GM18868 (cell line): ENCODE measurements around the gene RALA.
"Not testable (repeated sequence)": the region's sequence is repeated elsewhere in the genome, so short reads cannot be mapped to it uniquely, and the experiment has no call there.

Experiments used
- ATAC-seq: cut with Tn5 transposase; IDR thresholded peaks from one replicate; pipeline ENCODE4 v1.9.1; 2021; ENCODE audit warnings: mild to moderate bottlenecking, moderate library complexity; ENCODE audit not compliant: unreplicated experiment

The RALA gene

DNA sequence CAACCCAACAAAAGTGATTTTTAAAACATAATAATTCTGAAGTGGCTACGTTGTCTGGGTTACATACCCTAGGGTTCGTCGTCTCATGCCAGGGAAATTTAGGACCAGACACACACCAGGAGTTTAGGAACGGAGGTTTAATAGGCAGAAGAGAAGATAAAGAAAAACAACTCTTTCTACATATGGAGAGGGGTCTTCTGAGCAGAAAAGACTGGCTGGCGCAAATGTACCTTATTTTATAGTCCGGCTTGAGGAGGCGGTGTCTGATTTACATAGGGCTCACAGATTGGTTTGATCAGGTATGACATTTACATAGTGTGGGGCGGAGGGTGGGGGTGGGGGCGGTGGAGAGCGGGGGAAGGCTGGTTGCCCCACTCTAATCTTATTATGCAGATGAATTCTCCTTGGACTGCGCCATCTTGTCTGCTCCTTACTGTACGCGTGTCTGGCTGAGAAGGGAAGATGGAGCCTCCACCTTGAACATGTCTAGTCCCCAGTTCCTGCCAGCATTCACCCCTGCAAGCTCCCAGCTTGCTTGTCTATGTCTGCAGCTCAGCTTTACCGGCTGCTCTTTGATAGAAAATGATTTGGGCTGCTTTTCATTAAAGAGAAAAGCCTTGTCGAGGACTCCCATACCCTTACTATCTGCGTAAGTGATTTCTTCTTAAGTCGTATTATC lies 98.7 kb downstream of the RALA start:
- ATAC-seq = no peak

DNA sequence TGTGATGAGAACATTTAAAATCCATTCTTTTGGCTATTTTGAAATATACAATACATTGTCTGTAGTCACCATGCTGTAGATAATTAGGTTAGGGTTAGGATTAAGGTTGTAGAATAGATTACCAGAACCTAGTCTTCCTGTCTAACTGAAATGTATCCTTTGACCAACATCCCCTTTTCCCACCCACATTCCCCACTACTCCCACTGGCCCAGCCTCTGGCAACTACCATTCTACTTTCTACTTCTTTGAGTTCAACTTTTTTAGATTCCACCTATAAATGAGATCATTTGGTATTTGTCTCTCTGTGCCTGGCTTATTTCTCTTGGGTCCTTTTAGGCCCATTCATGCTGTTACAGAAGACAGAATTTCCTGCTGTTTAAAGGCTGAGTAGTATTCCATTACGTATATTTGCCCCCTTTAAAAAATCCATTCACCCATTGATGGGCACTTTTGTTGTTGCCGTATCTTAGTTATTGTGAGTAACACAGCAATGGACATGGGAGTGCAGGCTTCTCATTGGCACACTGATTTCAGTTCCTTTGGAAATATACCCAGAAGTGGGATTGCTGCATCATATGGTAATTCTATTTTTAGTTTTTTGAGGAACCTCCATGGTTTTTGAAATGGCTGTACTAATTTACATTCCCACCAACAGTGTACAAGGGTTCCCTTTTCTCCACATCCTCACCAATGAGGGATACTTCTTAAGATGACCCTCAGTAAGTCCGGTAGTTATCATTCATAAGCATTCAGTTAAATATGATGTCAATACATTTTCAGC lies 104.0 kb downstream of the RALA start:
- no peak for ATAC-seq

DNA sequence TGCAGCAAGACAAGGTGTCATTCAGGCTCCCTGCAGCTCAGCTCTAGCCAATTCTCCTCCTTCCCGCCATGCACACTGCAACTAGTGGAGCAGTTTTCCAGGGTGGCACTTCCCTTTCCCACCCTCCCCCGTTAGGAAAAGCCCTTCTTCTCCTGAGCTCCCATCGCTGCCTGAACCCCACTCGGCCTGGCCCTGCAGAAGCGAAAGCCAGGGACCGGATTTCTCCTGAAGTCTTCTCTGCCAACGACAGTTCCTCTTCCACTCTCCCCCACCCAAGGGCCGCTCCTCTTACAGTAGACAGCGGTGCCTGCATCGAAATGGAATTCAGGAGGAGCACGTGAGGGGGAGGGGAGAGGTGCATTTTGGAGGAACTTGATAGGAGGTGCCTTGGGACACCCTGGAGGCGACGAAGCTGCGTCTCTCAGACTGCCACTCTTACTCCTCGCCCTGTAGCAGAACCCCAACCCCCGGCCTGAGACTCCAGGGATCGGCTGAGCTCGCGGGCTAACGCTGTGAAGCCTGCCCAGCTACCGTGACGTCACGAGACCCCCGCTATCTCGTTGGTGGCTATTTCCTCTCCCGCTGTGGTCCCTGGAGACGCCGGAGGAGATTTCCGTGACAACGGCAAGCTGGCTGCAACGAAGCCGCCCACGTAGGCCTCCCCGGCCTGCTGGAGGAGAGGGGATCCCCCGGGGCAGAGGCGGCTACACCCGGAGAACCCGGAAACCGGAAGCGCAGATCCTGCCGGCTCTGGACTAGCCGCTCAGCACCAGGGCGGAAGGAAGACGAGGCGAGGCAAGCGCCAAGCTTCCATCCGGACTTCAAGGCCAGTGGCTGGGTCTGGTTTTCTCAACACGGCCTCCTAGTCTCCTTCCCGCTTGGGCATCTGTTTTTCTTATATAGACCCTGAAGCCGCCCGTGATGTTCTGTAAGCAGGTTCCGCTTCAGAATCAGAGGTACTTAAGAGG lies 109.7 kb downstream of the RALA start:
- ATAC-seq = peak; percentile 91

DNA sequence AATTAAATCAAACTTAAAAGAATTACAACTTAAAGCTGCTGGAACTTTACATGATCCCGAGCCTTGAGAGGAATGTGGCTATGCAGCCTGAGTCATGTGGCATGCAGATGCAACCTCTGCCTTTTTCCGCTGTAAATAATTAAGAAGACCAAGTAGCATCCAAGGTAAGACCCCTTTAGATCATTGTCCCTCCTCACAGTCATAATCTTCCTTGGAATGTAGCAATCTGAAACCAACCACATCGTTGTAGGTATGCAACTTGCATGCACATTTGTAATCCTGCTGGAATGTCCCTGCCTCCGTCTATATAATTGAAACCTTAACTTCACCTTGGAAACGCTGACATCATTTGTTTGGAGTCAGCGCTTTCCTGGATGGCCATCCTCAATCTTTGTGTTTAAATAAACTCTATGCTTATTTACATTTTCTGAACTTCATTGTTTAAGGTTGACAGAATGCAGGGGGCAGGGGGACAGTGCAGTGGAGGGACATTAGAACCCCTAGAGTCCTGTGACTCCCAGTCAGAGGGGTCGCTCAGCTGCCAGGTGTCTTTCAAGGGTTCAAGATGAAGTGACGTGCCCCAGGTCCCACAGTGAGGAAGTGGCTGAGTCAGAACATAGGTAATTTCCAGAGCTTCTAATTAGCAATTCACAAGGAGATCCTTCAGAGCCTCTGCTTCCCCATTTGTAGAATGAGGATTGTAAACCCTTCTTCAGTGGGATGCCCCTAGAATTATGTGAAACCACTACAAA lies 110.7 kb downstream of the RALA start:
- peak; percentile 15 for ATAC-seq

DNA sequence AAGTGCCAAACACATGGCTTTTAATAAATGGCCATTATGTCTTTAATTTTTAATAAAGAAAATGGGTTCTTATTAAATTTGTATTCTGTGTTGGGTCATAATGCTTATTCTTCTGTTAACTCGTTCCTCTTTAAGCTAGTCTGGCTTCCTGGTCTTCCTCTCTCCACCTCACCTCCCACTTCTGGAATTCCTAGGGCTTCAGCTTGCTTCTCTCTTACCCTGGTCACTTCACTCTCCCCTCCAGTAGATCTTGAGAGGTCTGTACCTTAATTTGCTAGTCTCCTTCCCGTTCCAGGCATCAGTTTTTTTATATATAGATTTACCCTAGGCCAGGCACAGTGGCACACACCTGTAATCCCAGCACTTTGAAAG lies 111.2 kb downstream of the RALA start:
- ATAC-seq = no peak

DNA sequence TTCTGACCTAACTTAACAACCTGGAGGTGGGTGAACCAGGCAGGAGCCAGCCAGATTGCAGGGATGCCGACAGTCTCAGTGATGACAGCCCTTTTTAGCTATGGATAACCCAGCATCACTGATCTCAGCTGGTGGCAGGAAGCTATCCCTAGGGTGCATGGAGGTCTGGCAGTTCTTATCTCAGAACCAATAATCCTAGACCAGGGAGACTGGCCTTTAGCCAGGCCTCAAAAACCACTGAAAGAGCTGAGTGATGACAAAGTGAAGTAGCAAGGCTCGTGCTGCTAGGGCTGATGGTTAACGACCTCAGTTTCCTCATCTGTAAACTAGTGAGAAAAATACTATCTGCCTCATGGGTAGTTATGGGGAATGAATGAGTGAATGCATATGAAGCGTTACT lies 112.5 kb downstream of the RALA start:
- no peak for ATAC-seq

DNA sequence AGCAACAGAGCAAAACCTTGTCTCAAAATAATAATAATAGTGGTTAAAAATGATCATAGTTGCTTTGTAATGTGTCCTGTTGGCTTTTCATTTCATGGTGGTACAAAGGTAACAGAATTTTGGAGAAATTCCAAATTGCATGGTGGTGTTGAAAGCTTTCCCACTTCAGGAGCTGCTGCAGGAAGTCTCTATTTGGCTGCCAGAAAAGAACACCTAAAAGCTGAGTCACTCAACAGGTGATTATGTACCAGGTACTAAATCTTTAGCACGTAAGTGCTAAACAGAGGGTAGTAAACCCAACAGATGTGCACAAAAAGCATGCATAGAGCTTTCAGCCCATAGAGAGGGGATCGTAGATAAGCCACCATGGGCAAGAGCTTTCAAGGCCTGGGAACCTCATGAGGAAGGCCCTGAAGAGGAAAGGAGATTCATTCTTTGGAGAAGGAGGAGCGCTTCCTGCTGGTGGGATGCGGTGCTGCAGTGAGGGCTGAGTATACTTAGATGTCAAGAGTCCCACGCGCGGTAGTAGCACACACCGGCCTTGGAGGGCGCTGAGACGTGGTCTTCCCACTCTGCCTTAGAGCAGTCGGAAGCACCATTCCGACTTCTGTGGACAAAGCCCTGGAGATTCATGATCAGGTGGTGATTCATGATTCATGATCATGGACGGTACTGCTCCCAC lies 118.7 kb downstream of the RALA start:
- ATAC-seq = no peak

DNA sequence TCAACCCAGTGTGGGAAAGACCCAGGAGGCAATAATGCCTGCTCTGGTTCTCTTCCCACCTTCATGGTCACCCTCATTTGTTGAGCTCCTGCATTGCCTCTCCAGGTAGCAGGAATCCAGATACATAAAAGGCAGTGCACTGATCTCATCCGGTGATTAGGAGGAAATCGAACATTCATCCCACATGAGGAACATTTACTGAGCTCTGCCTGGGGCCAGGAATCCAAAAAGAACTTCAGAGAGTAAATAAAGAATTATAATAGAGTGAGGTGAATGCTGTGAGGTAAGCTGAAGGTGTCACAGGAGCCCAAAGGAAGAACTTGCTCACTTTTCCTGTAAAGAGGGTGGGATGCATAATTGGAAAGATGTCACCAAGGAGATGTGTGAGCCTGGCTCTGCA lies 121.2 kb downstream of the RALA start:
- ATAC-seq = no peak

DNA sequence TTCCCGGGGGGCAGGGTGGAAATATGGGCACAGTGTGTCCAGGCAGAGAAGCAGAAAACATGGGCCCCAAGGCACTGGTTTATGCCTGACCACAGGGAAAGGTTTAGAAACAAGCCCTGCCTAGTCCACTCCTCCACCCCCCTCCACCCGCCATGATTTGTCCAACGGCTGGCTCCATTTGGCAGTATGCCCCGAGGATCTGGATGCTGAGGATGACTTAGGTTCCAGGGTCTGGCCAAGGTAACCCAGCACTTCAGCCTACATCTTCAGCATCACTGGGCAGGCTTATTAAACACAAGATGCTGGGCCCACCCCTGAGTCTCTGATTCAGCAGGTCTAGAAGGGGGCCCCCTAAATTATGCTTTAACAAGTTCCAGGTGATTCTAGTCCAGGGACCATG lies 121.9 kb downstream of the RALA start:
- ATAC-seq = no peak

DNA sequence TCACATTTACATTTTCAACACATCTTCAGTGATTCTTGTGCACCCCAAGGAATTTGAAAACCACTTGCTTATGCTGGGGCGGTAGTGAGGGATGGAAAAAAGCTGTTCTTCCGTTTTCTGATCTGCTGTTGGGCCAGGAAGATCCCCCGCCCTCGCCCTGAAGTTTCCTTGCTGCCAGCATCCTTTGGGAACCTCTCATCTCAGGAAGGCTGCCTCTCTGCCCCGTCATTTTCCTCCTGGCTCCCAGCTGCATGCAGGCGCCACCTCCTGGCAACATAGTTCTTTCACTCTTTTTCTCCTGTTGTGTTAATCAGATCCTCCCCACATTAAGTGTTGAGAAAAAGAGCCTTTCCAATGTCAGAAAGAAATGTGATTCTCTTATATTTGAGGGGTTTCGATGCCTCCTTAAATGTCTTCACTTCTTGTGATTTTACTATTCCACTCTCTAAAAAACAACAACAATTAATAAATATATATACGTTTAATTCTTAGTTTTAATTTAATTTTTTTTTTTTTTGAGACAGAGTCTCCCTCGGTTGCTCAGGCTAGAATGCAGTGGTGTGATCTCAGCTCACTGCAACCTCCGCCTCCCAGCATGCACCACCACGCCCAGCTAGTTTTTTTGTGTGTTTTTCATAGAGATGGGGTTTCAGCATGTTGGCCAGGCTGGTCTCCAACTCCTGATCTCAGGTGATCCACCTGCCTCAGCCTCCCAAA lies 122.9 kb downstream of the RALA start:
- peak; percentile 48 for ATAC-seq

DNA sequence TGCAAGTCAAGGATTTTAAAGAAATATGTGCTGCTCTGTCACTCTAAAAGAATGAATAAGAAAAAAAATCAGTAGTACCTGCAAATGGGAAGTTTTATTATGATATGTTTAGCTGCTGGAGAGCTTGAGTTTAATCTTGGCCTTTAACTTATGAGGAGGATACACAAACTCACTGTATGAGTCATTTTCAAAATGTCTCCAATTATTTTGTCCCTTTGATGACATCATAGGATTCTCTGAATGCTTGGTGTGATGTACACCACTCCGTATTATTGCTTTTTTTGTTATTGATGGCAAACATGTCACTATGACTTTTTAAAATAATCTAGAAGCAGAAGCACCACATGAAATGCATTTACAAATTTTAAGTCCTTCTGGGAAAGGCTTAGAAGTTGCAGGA lies 125.8 kb downstream of the RALA start:
- peak; percentile 62 for ATAC-seq

DNA sequence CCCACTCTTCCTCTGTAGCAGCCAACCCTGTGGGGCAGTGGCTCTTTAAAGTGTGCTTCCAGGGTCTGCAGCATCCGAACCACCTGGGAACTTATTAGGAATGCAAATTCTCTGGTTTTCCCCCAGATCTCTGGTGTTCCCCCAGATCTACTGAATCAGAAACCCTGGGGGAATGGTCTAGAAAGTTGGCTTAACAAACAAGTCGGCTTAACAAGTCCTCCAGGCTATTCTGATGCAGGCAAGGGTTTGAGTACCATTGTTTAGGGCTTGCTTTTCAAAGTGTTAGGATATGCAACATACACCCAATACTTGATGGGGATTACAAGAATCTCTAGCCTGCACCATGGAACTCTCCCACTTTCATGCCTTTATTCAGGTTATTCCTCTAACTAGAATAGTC lies 126.3 kb downstream of the RALA start:
- peak; percentile 36 for ATAC-seq

DNA sequence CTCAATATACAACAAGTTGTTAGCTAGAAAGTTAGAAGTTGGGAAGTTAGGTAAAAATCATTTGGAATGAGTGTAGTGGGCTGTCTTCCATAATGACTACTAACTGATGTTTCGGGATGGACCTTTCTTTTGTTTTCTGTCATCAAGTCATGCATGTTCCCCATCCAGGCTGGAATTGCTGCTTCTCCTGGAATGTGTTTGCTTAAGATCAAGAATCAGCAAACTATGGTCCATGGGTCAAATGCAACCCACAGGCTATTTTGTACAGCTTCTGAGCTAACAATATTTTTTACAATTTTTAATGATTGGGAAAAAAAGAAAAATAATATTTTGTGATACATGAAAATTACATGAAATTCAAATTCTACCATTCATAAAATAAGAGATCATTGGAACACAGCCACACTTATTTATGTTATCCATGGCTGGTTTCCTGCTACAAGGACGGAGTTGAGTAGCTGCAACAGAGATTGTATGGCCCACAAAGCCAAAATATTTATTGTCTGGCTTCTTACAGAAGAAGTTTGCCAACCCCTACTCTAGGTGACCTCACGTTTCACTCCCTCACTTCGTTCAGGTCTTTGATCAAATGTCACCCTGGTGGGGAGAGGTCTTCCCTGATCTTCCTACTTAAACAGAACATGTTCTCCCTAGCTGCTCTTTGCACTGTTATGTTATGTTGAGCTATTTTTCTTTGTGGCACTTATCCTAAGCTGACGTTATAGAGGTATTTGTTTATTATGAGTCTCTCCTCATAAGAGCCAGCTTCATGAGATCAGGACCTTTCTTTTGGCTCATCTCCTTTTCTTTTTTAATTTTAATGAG lies 127.1 kb downstream of the RALA start:
- no peak for ATAC-seq

DNA sequence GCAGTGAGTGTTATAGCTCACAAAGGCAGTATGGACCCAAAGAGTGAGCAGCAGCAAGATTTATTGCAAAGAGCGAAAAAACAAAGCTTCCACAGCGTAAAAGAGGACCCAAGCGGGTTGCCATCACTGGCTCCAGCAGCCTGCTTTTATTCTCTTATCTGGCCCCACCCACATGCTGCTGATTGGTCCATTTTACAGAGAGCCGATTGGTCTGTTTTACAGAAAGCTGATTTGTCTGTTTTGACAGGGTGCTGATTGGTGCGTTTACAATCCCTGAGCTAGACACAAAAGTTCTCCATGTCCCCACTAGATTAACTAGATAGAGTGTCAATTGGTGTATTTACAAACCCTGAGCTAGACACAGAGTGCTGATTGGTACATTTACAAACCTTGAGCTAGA lies 129.9 kb downstream of the RALA start:
- ATAC-seq = not testable (repeated sequence)

DNA sequence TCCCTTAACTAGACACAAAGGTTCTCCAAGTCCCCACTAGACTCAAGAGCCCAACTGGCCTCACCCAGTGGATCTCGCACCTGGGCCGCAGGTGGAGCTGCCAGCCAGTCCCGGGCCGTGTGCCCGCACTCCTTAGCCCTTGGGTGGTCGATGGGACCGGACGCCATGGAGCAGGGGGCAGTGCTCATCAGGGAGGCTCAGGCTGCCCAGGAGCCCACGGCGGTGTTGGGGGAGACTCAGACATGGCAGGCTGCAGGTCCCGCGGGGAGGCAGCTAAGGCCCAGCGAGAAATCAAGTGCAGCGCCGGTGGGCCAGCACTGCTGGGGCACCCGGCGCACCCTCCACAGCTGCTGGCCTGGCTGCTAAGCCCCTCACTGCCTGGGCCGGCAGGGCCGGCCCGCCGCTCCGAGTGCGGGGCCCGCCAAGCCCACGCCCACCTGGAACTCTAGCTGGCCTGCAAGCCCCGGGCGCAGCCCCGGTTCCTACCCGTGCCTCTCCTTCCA lies 130.5 kb downstream of the RALA start:
- no peak for ATAC-seq

DNA sequence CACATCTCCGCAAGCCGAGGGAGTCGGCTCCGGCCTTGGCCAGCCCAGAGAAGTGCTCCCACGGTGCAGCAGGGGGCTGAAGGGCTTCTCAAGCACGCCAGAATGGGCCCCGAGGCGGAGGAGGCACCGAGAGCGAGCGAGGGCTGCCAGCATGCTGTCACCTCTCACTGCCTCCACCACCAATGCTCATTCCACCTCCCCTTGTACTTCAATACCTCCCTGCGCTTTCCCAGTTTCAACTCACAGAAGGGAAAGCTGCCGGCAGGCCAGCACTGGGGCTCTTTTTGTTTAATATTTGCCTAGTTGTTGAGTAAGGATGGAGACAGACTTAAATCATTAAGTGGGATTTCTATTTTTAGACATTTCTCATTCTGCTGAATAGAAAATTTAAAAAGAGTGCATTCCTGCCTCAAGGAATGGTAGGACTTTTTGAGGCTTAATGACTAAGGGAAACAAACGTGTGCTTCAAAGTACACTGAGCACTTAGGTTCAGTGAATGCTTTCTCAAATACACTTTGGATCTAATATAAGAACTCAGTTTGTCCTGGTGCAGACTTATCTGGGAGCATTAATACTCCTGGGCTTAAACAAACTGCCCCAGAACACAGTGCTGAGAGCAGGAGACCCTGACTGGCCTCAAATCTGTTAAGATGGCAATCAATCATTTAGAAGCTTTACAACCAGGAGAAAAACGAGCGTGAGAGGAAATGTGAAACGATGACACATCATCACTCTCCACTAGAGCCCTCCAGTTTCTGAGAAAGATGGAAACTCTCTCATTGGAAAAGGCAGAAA lies 131.2 kb downstream of the RALA start:
- no peak for ATAC-seq

DNA sequence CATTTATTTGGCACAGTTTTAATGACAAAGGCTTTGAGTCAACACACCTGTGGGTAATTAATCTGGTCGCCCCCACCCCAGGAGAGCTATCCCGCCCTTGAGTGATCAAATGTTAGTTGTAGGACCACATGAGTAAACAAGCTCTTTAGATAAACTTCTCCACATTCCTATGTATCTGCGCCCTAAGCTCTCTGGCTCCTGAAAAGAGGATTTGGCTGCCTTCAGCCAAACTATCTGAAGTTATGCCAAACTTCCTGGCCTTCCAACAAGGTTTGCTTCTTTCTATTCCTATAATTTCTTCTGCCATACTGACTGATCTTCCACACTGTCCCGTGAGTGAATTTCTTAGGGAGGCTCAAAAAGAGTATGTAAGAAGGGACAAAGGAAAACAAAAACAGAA lies 134.2 kb downstream of the RALA start:
- ATAC-seq = no peak
